Prostate gland (tissue), 2 donors: Measurements from ENCODE around the gene INSIG1. TPM values are rescaled to one million over a fixed set of nuclear protein-coding genes. Genes with fewer than 3 reads are reported as not detected.

ENCODE experiments used
- DNase-seq: peaks from one replicate; pipeline ENCODE4 v3.0.0-alpha.2; 2019; ENCODE audit warnings: low spot score
- H3K27ac ChIP-seq, 2 donors: fragments of 200-600 bp; sonication (generic); 2 replicates each; pipeline ENCODE4 v1.5.1; 2017 to 2019
- H3K27me3 ChIP-seq: fragments of 200-600 bp; sonication (generic); replicated peaks from 2 replicates; pipeline ENCODE4 v1.5.1; 2019; ENCODE audit not compliant: insufficient read depth
- H3K36me3 ChIP-seq, 2 donors: fragments of 200-600 bp; sonication (generic); 1 replicate in 1 of 2; 2 replicates in 1 of 2; pipeline versions ENCODE4 v1.5.1 to v1.8.1; 2017 to 2019
- H3K4me1 ChIP-seq: fragments of 200-600 bp; sonication (generic); replicated peaks from 2 replicates; pipeline ENCODE4 v1.5.1; 2019
- H3K4me3 ChIP-seq, 2 donors: fragments of 200-600 bp; sonication (generic); 2 replicates each; pipeline ENCODE4 v1.5.1; 2017 to 2019
- H3K9me3 ChIP-seq: fragments of 200-600 bp; sonication (generic); 2 replicates; pipeline ENCODE4 v1.5.1; 2017
- POLR2A ChIP-seq: fragments of 450-650 bp; IDR thresholded peaks from one replicate; pipeline ENCODE4 v1.6.1; 2016; ENCODE audit warnings: antibody characterized with exemption, mild to moderate bottlenecking
- POLR2AphosphoS5 ChIP-seq: sonication (generic); formaldehyde crosslinking; IDR thresholded peaks from one replicate; pipeline ENCODE4 v1.6.1; 2017; ENCODE audit warnings: antibody characterized with exemption
- WGBS: methylation state at CpG from one replicate; pipeline ENCODE4 v1.1.5; 2018; 5-methylcytosine and 5-hydroxymethylcytosine counted together
- intact Hi-C: fragments of 100-400 bp; cut with DNase I; formaldehyde crosslinking; loops from one replicate; pipeline ENCODE4 v1.14.2; 2022
- total RNA-seq, 2 donors: library from RNA; depleted of rRNA; stranded (reverse); fragments of >200 nt; gene quantifications; one replicate each; pipeline ENCODE4 v1.1.0, GENCODE V29; 2016
- TF ChIP-seq, protein P1 (sequence below), 4 experiments: fragments of 200-600 bp in 2 of 4; fragments of 450-650 bp in 2 of 4; sonication (generic) in 2 of 4; IDR thresholded peaks; 1 replicate in 3 of 4; 2 replicates in 1 of 4; pipeline ENCODE4 v1.5.1; 2016 to 2019; ENCODE audit warnings: antibody characterized with exemption in 4 of 4, mild to moderate bottlenecking in 2 of 4, moderate library complexity in 2 of 4

The INSIG1 gene
- total RNA-seq, 2 donors from 2014 or later, result 60.5 to 112 TPM

- Histone ChIP-seq H3K4me3 (no peak overlapping the region), H3K27me3 (no peaks in the 10 kb centered on the region), H3K27ac (no peak overlapping the region), H3K4me1 (peaks cover 6% of the 10 kb centered on the region), H3K9me3 (no peaks in the 10 kb centered on the region), H3K36me3 (peaks cover 0 to 2% of the 10 kb centered on the region in 2 donors)
- intact Hi-C loops, result no loop called here
- no peak for DNase-seq
- WGBS, result 75% methylated on average over 10 of the region's 10 CpGs
- TF ChIP-seq, protein P1, sequence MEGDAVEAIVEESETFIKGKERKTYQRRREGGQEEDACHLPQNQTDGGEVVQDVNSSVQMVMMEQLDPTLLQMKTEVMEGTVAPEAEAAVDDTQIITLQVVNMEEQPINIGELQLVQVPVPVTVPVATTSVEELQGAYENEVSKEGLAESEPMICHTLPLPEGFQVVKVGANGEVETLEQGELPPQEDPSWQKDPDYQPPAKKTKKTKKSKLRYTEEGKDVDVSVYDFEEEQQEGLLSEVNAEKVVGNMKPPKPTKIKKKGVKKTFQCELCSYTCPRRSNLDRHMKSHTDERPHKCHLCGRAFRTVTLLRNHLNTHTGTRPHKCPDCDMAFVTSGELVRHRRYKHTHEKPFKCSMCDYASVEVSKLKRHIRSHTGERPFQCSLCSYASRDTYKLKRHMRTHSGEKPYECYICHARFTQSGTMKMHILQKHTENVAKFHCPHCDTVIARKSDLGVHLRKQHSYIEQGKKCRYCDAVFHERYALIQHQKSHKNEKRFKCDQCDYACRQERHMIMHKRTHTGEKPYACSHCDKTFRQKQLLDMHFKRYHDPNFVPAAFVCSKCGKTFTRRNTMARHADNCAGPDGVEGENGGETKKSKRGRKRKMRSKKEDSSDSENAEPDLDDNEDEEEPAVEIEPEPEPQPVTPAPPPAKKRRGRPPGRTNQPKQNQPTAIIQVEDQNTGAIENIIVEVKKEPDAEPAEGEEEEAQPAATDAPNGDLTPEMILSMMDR (IDR thresholded peaks at IDR 0.05), result no peak
- TF ChIP-seq POLR2AphosphoS5 (no peak), POLR2A (no peak)
Observed at GRCh38 chr7:155303039-155303593, 5.4 kb downstream of the INSIG1 start.

GRCh38 chr7:155303897-155304296 is 6.2 kb downstream of the INSIG1 start:
- peaks cover 0 to 5% of the 10 kb centered on the region in 2 donors for H3K36me3 ChIP-seq
- H3K27me3 ChIP-seq, result no peaks in the 10 kb centered on the region
- no peaks in the 10 kb centered on the region for H3K9me3 ChIP-seq
- peaks cover 6% of the 10 kb centered on the region for H3K4me1 ChIP-seq
- 94% methylated on average over 10 of the region's 10 CpGs for WGBS
- H3K27ac ChIP-seq, result no peak overlapping the region
- no peak for TF ChIP-seq POLR2AphosphoS5
- no peak for TF ChIP-seq POLR2A
- TF ChIP-seq, protein P1 (IDR thresholded peaks at IDR 0.05), result no peak
- no peak for DNase-seq
- no peak overlapping the region for H3K4me3 ChIP-seq
- intact Hi-C loops, result no loop called here

DNA sequence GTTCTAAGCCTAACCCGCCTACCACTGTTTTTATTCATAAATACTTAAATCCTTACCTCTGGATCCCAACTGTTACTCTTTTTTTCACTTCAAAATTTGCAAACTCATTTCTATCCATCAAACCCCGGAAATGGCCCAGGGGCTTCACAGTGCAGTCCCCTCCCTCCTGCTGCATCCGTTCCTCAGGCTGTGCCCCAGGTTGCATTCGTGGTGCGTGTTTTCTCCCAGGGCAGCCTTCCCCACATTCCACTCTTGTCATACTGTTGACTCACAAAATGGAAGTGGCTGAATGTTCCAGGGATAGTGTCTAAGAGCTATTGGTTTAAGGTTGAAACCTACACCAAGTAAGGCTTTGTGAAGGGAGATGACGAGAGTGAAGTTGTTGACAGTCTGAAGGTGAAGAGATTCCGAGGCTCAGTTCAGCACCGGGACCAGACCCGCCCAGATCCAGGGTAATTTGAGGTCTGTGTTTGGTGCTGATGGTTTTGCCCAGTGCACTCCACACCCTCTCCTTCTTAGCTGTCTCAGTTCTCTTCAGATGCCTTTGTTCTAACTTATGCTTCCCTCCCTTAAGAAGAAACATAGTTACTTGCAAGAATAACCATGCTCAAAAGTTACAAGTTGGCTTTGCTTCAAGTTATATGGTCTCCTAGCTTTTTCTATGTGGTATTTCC is 7.7 kb downstream of the INSIG1 start:
- intact Hi-C loops, result no loop called here
- Histone ChIP-seq H3K4me1 (peaks cover 5% of the 10 kb centered on the region), H3K36me3 (peaks cover 0 to 5% of the 10 kb centered on the region in 2 donors), H3K27ac (no peak overlapping the region), H3K9me3 (no peaks in the 10 kb centered on the region), H3K27me3 (no peaks in the 10 kb centered on the region), H3K4me3 (no peak overlapping the region)
- TF ChIP-seq POLR2AphosphoS5, result no peak
- TF ChIP-seq, protein P1 (IDR thresholded peaks at IDR 0.05), result no peak
- no peak for TF ChIP-seq POLR2A
- 92% methylated on average over 9 of the region's 9 CpGs for WGBS
- DNase-seq, result no peak

GRCh38 chr7:155306673-155307470 is 9.2 kb downstream of the INSIG1 start:
- Histone ChIP-seq H3K27me3 (no peaks in the 10 kb centered on the region), H3K36me3 (peaks cover 0 to 5% of the 10 kb centered on the region in 2 donors), H3K4me3 (no peak overlapping the region), H3K27ac (no peak overlapping the region), H3K4me1 (no peaks in the 10 kb centered on the region), H3K9me3 (no peaks in the 10 kb centered on the region)
- intact Hi-C loops, result no loop called here
- 89% methylated on average over 15 of the region's 15 CpGs for WGBS
- no peak for DNase-seq
- TF ChIP-seq, protein P1 (IDR thresholded peaks at IDR 0.05), result no peak
- no peak for TF ChIP-seq POLR2AphosphoS5
